Natural killer cell (primary cell): ENCODE results near the gene RNF227. TPM values are rescaled to one million over a fixed set of nuclear protein-coding genes. Genes with fewer than 3 reads are reported as not detected.

Experiments used
- ATAC-seq, 3 donors: fragments of 150-1000 bp in 2 of 3; fragments of 200-7000 bp in 1 of 3; cut with Tn5 transposase; 1 replicate in 1 of 3; 2 replicates in 2 of 3; pipeline ENCODE4 v1.10.0; 2021; ENCODE audit warnings: mild to moderate bottlenecking in 2 of 3, moderate library complexity in 2 of 3
- DNase-seq, 2 donors: peaks; one replicate each; pipeline versions ENCODE4 v3.0.0 to v3.0.0-alpha.2; 2013 to 2021; ENCODE audit warnings: mixed read lengths in 1 of 2
- H3K27ac ChIP-seq: one replicate; pipeline ENCODE4 v1.5.1; 2013; ENCODE audit warnings: mild to moderate bottlenecking, low read length
- H3K27me3 ChIP-seq: one replicate; pipeline ENCODE4 v1.6.1; 2013; ENCODE audit warnings: low read length; ENCODE audit not compliant: control insufficient read depth, insufficient read depth
- H3K36me3 ChIP-seq: one replicate; pipeline ENCODE4 v1.6.1; 2013; ENCODE audit warnings: low read length; ENCODE audit not compliant: control insufficient read depth, insufficient read depth
- H3K4me1 ChIP-seq: one replicate; pipeline ENCODE4 v1.6.1; 2013; ENCODE audit warnings: low read length; ENCODE audit not compliant: control insufficient read depth, insufficient read depth
- H3K4me3 ChIP-seq: one replicate; pipeline ENCODE4 v1.5.1; 2013; ENCODE audit warnings: low read length
- H3K9me3 ChIP-seq: one replicate; pipeline ENCODE4 v1.6.1; 2013; ENCODE audit warnings: low read length; ENCODE audit not compliant: control insufficient read depth, insufficient read depth
- H3K27ac Mint-ChIP-seq, 2 donors: one replicate each; pipeline ENCODE4 v1.8.0; 2022; ENCODE audit warnings: mild to moderate bottlenecking in 2 of 2, mixed read lengths in 2 of 2, moderate library complexity in 1 of 2
- H3K27me3 Mint-ChIP-seq, 2 donors: one replicate each; pipeline ENCODE4 v1.8.0; 2022; ENCODE audit warnings: low read depth in 2 of 2, mixed read lengths in 2 of 2
- H3K36me3 Mint-ChIP-seq: one replicate; pipeline ENCODE4 v1.8.0; 2022; ENCODE audit warnings: mixed read lengths
- H3K4me1 Mint-ChIP-seq, 2 donors: one replicate each; pipeline ENCODE4 v1.8.0; 2022; ENCODE audit warnings: mixed read lengths in 2 of 2
- H3K4me3 Mint-ChIP-seq: one replicate; pipeline ENCODE4 v1.8.0; 2022; ENCODE audit warnings: mild to moderate bottlenecking, moderate library complexity, mixed read lengths
- H3K9me3 Mint-ChIP-seq, 2 donors: one replicate each; pipeline ENCODE4 v1.8.0; 2022; ENCODE audit warnings: mixed read lengths in 2 of 2
- CTCF ChIP-seq: fragments of 200-600 bp; IDR thresholded peaks from one replicate; pipeline ENCODE4 v1.8.0; 2022; ENCODE audit warnings: antibody characterized with exemption
- WGBS: methylation state at CpG from one replicate; pipeline ENCODE4 v1.1.7; 2013; ENCODE audit warnings: missing lambda C conversion rate; ENCODE audit not compliant: insufficient coverage; 5-methylcytosine and 5-hydroxymethylcytosine counted together
- intact Hi-C: fragments of 100-400 bp; cut with micrococcal nuclease; formaldehyde crosslinking; loops from one replicate; pipeline ENCODE4 v1.14.2; 2022
- total RNA-seq, 4 donors: library from RNA; stranded (reverse); fragments of 120-200 nt in 1 of 4; gene quantifications; one replicate each; pipeline versions ENCODE4 v1.2.3 to v1.2.4, GENCODE V29; 2013 to 2022

Gene RNF227
- total RNA-seq, 3 donors from 2014 or later (not counting 1 experiment from before 2014, with no cell fraction given): 3.6 to 5.9 (median 4.7) TPM

- peaks cover 6% of the 10 kb centered on the region for H3K36me3 Mint-ChIP-seq
- peaks cover 26 to 30% of the 10 kb centered on the region in 2 donors for H3K4me1 Mint-ChIP-seq
- peak; percentile 71 for TF ChIP-seq CTCF
- peak overlapping the region; percentile 66 for H3K4me3 Mint-ChIP-seq
- H3K27ac Mint-ChIP-seq: peak overlapping the region; percentile 57 to 71
- Histone ChIP-seq H3K9me3 (no peaks in the 10 kb centered on the region), H3K36me3 (peaks cover 34% of the 10 kb centered on the region), H3K27me3 (no peaks in the 10 kb centered on the region), H3K4me3 (no peak overlapping the region), H3K4me1 (peaks cover 23% of the 10 kb centered on the region), H3K27ac (no peak overlapping the region)
- DNase-seq (peak in 1 of 2 donors; percentile 88), ATAC-seq (peak; percentile 44 to 67 (median 46))
- intact Hi-C loops: loop anchor here (1.0 to 5.0 kb wide), 4 partner anchors 51 to 144 kb away; no protein-coding TSS in a partner anchor
- no peaks in the 10 kb centered on the region for H3K9me3 Mint-ChIP-seq
- WGBS: 32% methylated on average over 3 of the region's 3 CpGs
- H3K27me3 Mint-ChIP-seq: no peaks in the 10 kb centered on the region
Observed at GRCh38 chr17:7912927-7913524, 3.1 kb downstream of the RNF227 start.

DNA sequence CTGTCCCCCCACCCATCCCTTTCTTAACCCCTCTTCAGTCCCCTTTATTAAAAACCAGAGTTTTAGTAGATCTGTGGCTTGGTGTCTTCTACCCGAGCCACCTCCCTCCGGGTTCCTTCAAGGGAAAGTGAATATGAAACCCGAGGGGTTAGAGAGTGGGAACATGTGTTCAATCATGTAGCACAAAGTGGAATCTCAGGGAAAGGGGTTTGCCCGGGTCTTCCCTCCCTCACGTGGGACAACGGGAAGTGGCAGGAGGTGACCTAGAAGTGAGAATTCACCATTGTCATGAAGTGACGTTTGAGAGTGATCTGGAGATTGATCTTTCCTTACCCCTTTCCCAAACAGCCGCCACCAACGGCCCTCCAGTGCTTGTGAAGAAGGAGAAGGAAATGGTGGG lies 5.0 kb downstream of the RNF227 start:
- no peaks in the 10 kb centered on the region for H3K27me3 ChIP-seq
- H3K36me3 Mint-ChIP-seq: peaks cover 8% of the 10 kb centered on the region
- no peaks in the 10 kb centered on the region for H3K9me3 ChIP-seq
- no peaks in the 10 kb centered on the region for H3K27me3 Mint-ChIP-seq
- no peak for DNase-seq
- WGBS: 88% methylated on average over 8 of the region's 9 CpGs
- H3K27ac ChIP-seq: no peak overlapping the region
- no peak for ATAC-seq
- intact Hi-C loops: loop anchor here (5.0 kb wide), 1 partner anchor 49 kb away; no protein-coding TSS in a partner anchor
- no peaks in the 10 kb centered on the region for H3K9me3 Mint-ChIP-seq
- H3K4me1 ChIP-seq: peaks cover 14% of the 10 kb centered on the region
- peaks cover 19 to 21% of the 10 kb centered on the region in 2 donors for H3K4me1 Mint-ChIP-seq
- no peak overlapping the region for H3K4me3 Mint-ChIP-seq
- H3K27ac Mint-ChIP-seq: peak overlapping the region in 1 of 2 donors; percentile 21
- peaks cover 53% of the 10 kb centered on the region for H3K36me3 ChIP-seq
- H3K4me3 ChIP-seq: no peak overlapping the region
- no peak for TF ChIP-seq CTCF

DNA sequence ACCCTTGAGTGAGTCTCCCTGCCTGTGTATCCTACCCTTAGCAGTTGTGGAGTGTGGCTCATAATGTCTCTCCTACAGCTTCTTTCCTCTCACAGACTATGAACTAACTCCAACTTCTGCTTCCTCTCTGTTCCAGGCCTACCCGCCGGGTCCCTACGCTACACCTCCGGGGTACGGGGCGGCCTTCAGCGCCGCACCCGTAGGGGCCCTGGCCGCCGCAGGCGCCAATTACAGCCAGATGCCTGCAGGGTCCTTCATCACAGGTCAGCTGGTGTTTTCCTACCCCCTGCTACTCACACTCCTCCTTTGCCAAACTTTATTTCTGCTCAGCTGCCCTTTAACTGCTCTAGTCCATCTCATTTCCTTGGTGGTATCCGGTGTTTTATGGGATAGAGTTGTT lies 5.4 kb downstream of the RNF227 start:
- Histone ChIP-seq H3K27me3 (no peaks in the 10 kb centered on the region), H3K27ac (no peak overlapping the region), H3K4me3 (no peak overlapping the region), H3K36me3 (peaks cover 57% of the 10 kb centered on the region), H3K9me3 (no peaks in the 10 kb centered on the region), H3K4me1 (peaks cover 12% of the 10 kb centered on the region)
- ATAC-seq (no peak), DNase-seq (no peak)
- no peaks in the 10 kb centered on the region for H3K27me3 Mint-ChIP-seq
- peaks cover 8% of the 10 kb centered on the region for H3K36me3 Mint-ChIP-seq
- H3K4me3 Mint-ChIP-seq: no peak overlapping the region
- no peak for TF ChIP-seq CTCF
- peaks cover 19 to 20% of the 10 kb centered on the region in 2 donors for H3K4me1 Mint-ChIP-seq
- intact Hi-C loops: loop anchor here (5.0 kb wide), 1 partner anchor 48 kb away; no protein-coding TSS in a partner anchor
- H3K9me3 Mint-ChIP-seq: no peaks in the 10 kb centered on the region
- peak overlapping the region in 1 of 2 donors; percentile 21 for H3K27ac Mint-ChIP-seq
- WGBS: 94% methylated on average over 12 of the region's 13 CpGs
